H1 (cell line): ENCODE results near the gene TRMT44.

Source experiments
- BACH1 ChIP-seq: IDR thresholded peaks from 2 replicates; pipeline ENCODE4 v1.6.1; 2012; ENCODE audit warnings: low read length, improper control_type of control experiment
- CHD2 ChIP-seq: IDR thresholded peaks from 2 replicates; pipeline ENCODE4 v1.6.1; 2012; ENCODE audit warnings: low read length, improper control_type of control experiment
- CREB1 ChIP-seq: IDR thresholded peaks from 2 replicates; pipeline ENCODE4 v1.6.1; 2012; ENCODE audit warnings: inconsistent platforms
- CTCF ChIP-seq, 3 experiments: IDR thresholded peaks; 1 replicate in 2 of 3; 2 replicates in 1 of 3; pipeline versions ENCODE4 v1.5.1 to v1.6.1; 2011; ENCODE audit warnings: low read length in 3 of 3, mild to moderate bottlenecking in 3 of 3, inconsistent platforms in 2 of 3, low read depth in 1 of 3, moderate library complexity in 1 of 3; ENCODE audit not compliant: insufficient read depth in 1 of 3; ENCODE audit errors: control extremely low read depth in 1 of 3
- EP300 ChIP-seq, 2 experiments: IDR thresholded peaks; 1 replicate in 1 of 2; 2 replicates in 1 of 2; pipeline ENCODE4 v1.6.1; 2011 to 2012; ENCODE audit warnings: low read depth in 2 of 2, low read length in 2 of 2, mild to moderate bottlenecking in 2 of 2, borderline replicate concordance in 1 of 2, inconsistent platforms in 1 of 2, moderate library complexity in 1 of 2
- EZH2 ChIP-seq: fragments of 200-600 bp; sonication (generic); IDR thresholded peaks from 2 replicates; pipeline ENCODE4 v1.7.1; 2012; ENCODE audit warnings: low read depth, mild to moderate bottlenecking, moderate library complexity, low read length, inconsistent platforms; ENCODE audit not compliant: severe bottlenecking
- HDAC6 ChIP-seq: IDR thresholded peaks from one replicate; pipeline ENCODE4 v1.7.1; 2012; ENCODE audit warnings: low read depth, mild to moderate bottlenecking, inconsistent platforms, low read length, moderate library complexity
- POLR2A ChIP-seq, 2 experiments: IDR thresholded peaks; 1 replicate in 1 of 2; 2 replicates in 1 of 2; pipeline ENCODE4 v1.6.1; 2011; ENCODE audit warnings: low read depth in 2 of 2, low read length in 2 of 2, mild to moderate bottlenecking in 2 of 2; ENCODE audit errors: control extremely low read depth in 1 of 2
- RAD21 ChIP-seq, 2 experiments: IDR thresholded peaks in 1 of 2; conservative IDR thresholded peaks in 1 of 2; 2 replicates each; pipeline ENCODE4 v1.6.1; 2011; ENCODE audit warnings: low read depth in 2 of 2, low read length in 2 of 2, improper control_type of control experiment in 1 of 2, inconsistent platforms in 1 of 2, mild to moderate bottlenecking in 1 of 2, moderate library complexity in 1 of 2
- RBBP5 ChIP-seq: IDR thresholded peaks from 2 replicates; pipeline ENCODE4 v1.7.1; 2012; ENCODE audit warnings: low read depth, mild to moderate bottlenecking, inconsistent platforms, low read length, moderate library complexity, borderline replicate concordance
- USF2 ChIP-seq: IDR thresholded peaks from 2 replicates; pipeline ENCODE4 v1.6.1; 2011; ENCODE audit warnings: low read length, improper control_type of control experiment
- YY1 ChIP-seq: IDR thresholded peaks from 2 replicates; pipeline ENCODE4 v1.6.1; 2011; ENCODE audit warnings: low read depth, mild to moderate bottlenecking, low read length

- TF ChIP-seq BACH1 (no peak), CTCF (IDR thresholded peaks at IDR 0.05; ENCODE audit: control extremely low read depth in 1 of 3, insufficient read depth in 1 of 3, low read depth in 1 of 3, low read length in 3 of 3) (no peak), POLR2A (IDR thresholded peaks at IDR 0.05; ENCODE audit: control extremely low read depth in 1 of 2, low read depth in 2 of 2, low read length in 2 of 2) (no peak), HDAC6 (no peak), EP300 (IDR thresholded peaks at IDR 0.05; ENCODE audit: borderline replicate concordance in 1 of 2, low read depth in 2 of 2, low read length in 2 of 2) (no peak), USF2 (no peak), YY1 (no peak), EZH2 (no peak), CREB1 (no peak), RAD21 (IDR thresholded peaks at IDR 0.05 in 1 of 2, conservative IDR thresholded peaks at IDR 0.05 in 1 of 2; ENCODE audit: low read depth in 2 of 2, low read length in 2 of 2) (no peak), RBBP5 (no peak), CHD2 (no peak)
These were observed 30.0 kb downstream of the TRMT44 start for GRCh38 chr4:8470451-8471024.
